Smooth muscle cell (in vitro differentiated cells): ENCODE measurements around the gene CBX8. TPM values are rescaled to one million over a fixed set of nuclear protein-coding genes. Genes with fewer than 3 reads are reported as not detected.

Experiments
- DNase-seq: peaks from one replicate; lab custom pipeline; 2025; ENCODE audit not compliant: unreplicated experiment; lab: John Stamatoyannopoulos, UW
- H2AFZ ChIP-seq: fragments of 200-600 bp; sonication (generic); 2 replicates; pipeline ENCODE4 v1.6.0; 2016; ENCODE audit warnings: antibody characterized with exemption, low read depth, mild to moderate bottlenecking
- H3F3A ChIP-seq: fragments of 200-600 bp; sonication (generic); 2 replicates; pipeline ENCODE4 v1.6.0; 2017; ENCODE audit warnings: antibody characterized with exemption, low read depth
- H3K27ac ChIP-seq: fragments of 200-600 bp; sonication (generic); 2 replicates; pipeline ENCODE4 v1.5.1; 2016; ENCODE audit warnings: low read depth, mild to moderate bottlenecking
- H3K27me3 ChIP-seq: fragments of 200-600 bp; sonication (generic); 2 replicates; pipeline ENCODE4 v1.6.1; 2016; ENCODE audit warnings: low read depth, mild to moderate bottlenecking
- H3K36me3 ChIP-seq: fragments of 200-600 bp; sonication (generic); 2 replicates; pipeline ENCODE4 v1.5.1; 2016; ENCODE audit warnings: low read depth
- H3K4me1 ChIP-seq: fragments of 200-600 bp; sonication (generic); 2 replicates; pipeline ENCODE4 v1.5.1; 2016; ENCODE audit warnings: low read depth
- H3K4me2 ChIP-seq: fragments of 200-600 bp; sonication (generic); 2 replicates; pipeline ENCODE4 v1.6.0; 2016; ENCODE audit warnings: mild to moderate bottlenecking
- H3K4me3 ChIP-seq: fragments of 200-600 bp; sonication (generic); 2 replicates; pipeline ENCODE4 v1.5.1; 2016; ENCODE audit warnings: mild to moderate bottlenecking
- H3K79me2 ChIP-seq: fragments of 200-600 bp; sonication (generic); 2 replicates; pipeline ENCODE4 v1.6.0; 2016; ENCODE audit warnings: low read depth, mild to moderate bottlenecking
- H3K9ac ChIP-seq: fragments of 200-600 bp; sonication (generic); 2 replicates; pipeline ENCODE4 v1.6.0; 2016; ENCODE audit warnings: low read depth
- H3K9me3 ChIP-seq: fragments of 200-600 bp; sonication (generic); replicated peaks from 2 replicates; pipeline ENCODE4 v1.5.1; 2016; ENCODE audit warnings: low read depth
- H4K20me1 ChIP-seq: fragments of 200-600 bp; sonication (generic); 2 replicates; pipeline ENCODE4 v1.6.0; 2016; ENCODE audit warnings: low read depth
- CTCF ChIP-seq: fragments of 200-600 bp; sonication (generic); IDR thresholded peaks from 2 replicates; pipeline ENCODE4 v1.5.1; 2017; ENCODE audit warnings: borderline replicate concordance, mild to moderate bottlenecking, antibody characterized with exemption; ENCODE audit not compliant: insufficient read depth, poor library complexity, severe bottlenecking
- WGBS: methylation state at CpG from one replicate; pipeline ENCODE4 v1.1.7; 2016; ENCODE audit warnings: low lambda C conversion rate; 5-methylcytosine and 5-hydroxymethylcytosine counted together
- polyA plus RNA-seq: library from polyadenylated mRNA; unstranded; fragments of >200 nt; fragmentation: Nextera tagmentation; extraction: Ambion mirVana; gene quantifications from 2 replicates; pipeline ENCODE4 v1.2.1, GENCODE V29; 2016
- total RNA-seq: library from RNA; depleted of rRNA; stranded (reverse); fragments of >200 nt; gene quantifications from 2 replicates; pipeline ENCODE4 v1.2.3, GENCODE V29; 2014

The CBX8 gene
- total and polyA plus RNA-seq, 2 experiments from 2014 or later, result 2.6 to 4.3 TPM

DNA sequence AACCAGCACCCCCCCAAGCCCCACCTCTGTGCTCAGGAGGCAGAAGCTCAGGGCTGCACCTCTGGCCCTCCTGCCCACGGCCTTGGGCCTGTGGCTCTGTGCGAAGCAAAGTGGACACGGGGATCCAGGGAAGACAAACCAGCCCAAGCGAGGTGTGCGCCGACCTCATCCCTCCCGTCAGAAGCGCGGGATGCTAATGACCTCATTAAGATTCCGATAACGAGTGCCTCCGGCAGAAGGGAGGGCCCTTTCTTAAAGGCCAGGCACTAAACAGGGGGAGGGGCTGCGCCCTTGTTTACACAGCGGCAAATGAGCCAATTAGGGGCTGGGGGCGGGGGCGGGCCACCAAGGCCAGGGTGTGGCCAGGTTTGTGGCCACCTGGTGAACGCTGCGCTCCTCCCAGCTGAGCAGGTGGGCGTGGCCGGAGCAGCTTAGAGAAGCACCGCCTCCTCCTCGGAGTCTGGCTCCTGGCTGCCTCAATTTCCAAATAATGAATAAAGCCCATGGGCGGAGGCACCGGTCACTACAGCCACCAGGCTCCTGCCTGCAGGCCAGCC lies 39.2 kb upstream of the CBX8 start:
- 21% methylated on average over 24 of the region's 24 CpGs for WGBS
- Histone ChIP-seq H3K36me3 (no peaks in the 10 kb centered on the region), H4K20me1 (peaks cover 64% of the 10 kb centered on the region), H3K4me3 (peak overlapping the region; percentile 66), H3K27me3 (peaks cover 17% of the 10 kb centered on the region), H3K4me2 (peak overlapping the region; percentile 97), H3K9ac (no peak overlapping the region), H3K9me3 (no peaks in the 10 kb centered on the region), H3K79me2 (peaks cover 26% of the 10 kb centered on the region), H2AFZ (no peak overlapping the region), H3K27ac (no peak overlapping the region), H3F3A (peaks cover 3% of the 10 kb centered on the region), H3K4me1 (peaks cover 51% of the 10 kb centered on the region)
- no peak for TF ChIP-seq CTCF
- no peak for DNase-seq

DNA sequence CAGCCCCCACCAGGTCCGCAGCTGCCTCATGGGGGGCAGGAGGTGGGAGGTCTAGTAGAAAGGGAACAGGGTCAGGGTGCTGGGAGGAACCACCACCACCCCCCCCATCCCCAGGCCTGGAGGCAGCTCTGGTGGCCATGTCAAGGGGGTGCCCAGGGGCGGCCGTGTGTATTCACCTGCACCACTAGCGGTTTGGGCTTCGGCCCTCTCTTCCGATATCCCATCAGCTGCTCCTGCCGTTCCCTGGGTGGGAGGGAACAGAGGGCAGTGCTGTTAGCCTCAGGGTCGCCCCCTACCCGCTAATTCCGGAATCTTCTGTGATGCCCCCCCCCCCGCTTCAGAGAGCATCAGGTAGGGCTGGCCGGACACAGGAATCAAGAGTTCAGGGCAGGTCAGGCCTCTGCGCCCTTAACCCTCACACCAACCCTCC lies 38.6 kb upstream of the CBX8 start:
- Histone ChIP-seq H3K4me2 (peak overlapping the region; percentile 97), H3K9ac (no peak overlapping the region), H3K79me2 (peaks cover 26% of the 10 kb centered on the region), H3K27me3 (peaks cover 11% of the 10 kb centered on the region), H3F3A (peaks cover 8% of the 10 kb centered on the region), H3K4me1 (peaks cover 51% of the 10 kb centered on the region), H3K36me3 (no peaks in the 10 kb centered on the region), H4K20me1 (peaks cover 64% of the 10 kb centered on the region), H3K27ac (no peak overlapping the region), H3K9me3 (no peaks in the 10 kb centered on the region), H3K4me3 (no peak overlapping the region), H2AFZ (no peak overlapping the region)
- TF ChIP-seq CTCF, result no peak
- no peak for DNase-seq
- WGBS, result 55% methylated on average over 10 of the region's 13 CpGs

- Histone ChIP-seq H3F3A (peaks cover 10% of the 10 kb centered on the region), H3K36me3 (no peaks in the 10 kb centered on the region), H3K9me3 (no peaks in the 10 kb centered on the region), H3K4me1 (peaks cover 51% of the 10 kb centered on the region), H3K4me3 (no peak overlapping the region), H4K20me1 (peaks cover 64% of the 10 kb centered on the region), H3K27ac (no peak overlapping the region), H3K79me2 (peaks cover 26% of the 10 kb centered on the region), H3K4me2 (no peak overlapping the region), H3K9ac (no peak overlapping the region), H2AFZ (no peak overlapping the region), H3K27me3 (peaks cover 5% of the 10 kb centered on the region)
- TF ChIP-seq CTCF, result peak; percentile 90
- DNase-seq, result peak; percentile 11
- 52% methylated on average over 53 of the region's 61 CpGs for WGBS
These were observed 37.9 kb upstream of the CBX8 start for GRCh38 chr17:79834565-79835469.
